Fibroblast of lung (primary cell): ENCODE data around the gene NEURL1B.

Source experiments
- CTCF ChIP-seq, 2 donors: IDR thresholded peaks in 1 of 2; conservative IDR thresholded peaks in 1 of 2; 1 replicate in 1 of 2; 2 replicates in 1 of 2; pipeline ENCODE4 v1.5.1; 2011 to 2012; ENCODE audit warnings: low read length in 2 of 2, control low read depth in 1 of 2, inconsistent platforms in 1 of 2, low read depth in 1 of 2, mild to moderate bottlenecking in 1 of 2
- EZH2 ChIP-seq: IDR thresholded peaks from 2 replicates; pipeline ENCODE4 v1.5.1; 2012; ENCODE audit warnings: low read length, control low read depth, mild to moderate bottlenecking; ENCODE audit errors: missing control alignments

GRCh38 chr5:172736508-172737135 is 95.6 kb downstream of the NEURL1B start:
- TF ChIP-seq EZH2 (no peak), CTCF (conservative IDR thresholded peaks at IDR 0.05 in 1 of 2, IDR thresholded peaks at IDR 0.05 in 1 of 2; ENCODE audit: low read depth in 1 of 2, low read length in 2 of 2) (peak in 1 of 2 donors; percentile 25)
